ENCODE measurements around the gene ABCF3. TPM values are rescaled to one million over a fixed set of nuclear protein-coding genes. Genes with fewer than 3 reads are reported as not detected.

The ABCF3 gene
- total RNA-seq, 3 donors from 2014 or later, result 60.7 to 79.7 (median 72.3) TPM

DNA sequence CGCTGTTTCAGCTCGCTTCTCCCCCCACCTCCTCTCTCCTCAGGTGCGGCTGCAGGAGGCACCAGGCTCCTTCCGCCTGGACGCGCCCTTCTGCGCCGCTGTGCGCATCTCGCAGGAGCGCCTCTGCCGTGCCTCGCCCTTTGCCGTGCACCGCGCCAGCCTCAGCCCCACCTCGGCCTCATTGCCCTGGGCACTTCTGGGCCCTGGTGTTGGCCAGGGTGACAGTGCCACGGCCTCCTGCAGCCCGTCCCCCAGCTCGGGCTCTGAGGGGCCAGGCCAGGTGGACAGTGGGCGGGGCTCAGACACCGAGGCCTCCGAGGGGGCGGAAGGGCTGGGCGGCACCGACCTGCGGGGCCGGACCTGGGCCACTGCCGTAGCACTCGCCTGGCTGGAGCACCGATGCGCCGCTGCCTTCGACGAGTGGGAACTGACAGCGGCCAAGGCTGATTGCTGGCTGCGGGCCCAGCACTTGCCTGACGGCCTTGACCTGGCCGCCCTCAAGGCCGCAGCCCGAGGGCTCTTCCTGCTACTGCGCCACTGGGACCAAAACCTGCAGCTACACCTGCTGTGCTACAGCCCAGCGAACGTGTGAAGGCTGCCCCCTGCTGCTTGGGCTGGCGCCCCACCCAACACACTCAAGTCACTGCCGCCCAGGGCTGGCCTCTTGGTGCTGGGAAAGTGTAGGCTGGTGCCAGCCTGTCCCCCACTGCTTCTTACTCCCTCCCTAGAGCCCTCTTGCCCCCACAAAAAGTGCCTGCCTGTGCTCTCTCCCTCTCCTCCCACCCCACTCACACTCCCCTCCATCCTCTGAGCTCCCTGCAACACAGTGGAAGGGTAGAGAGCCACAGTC lies 55.7 kb downstream of the ABCF3 start:
- Histone ChIP-seq H3K9me3 (no peaks in the 10 kb centered on the region), H3K36me3 (ENCODE audit: low read depth) (no peaks in the 10 kb centered on the region), H3K4me1 (ENCODE audit: low read depth) (no peaks in the 10 kb centered on the region), H3K4me3 (no peak overlapping the region)
- TF ChIP-seq, protein P1, sequence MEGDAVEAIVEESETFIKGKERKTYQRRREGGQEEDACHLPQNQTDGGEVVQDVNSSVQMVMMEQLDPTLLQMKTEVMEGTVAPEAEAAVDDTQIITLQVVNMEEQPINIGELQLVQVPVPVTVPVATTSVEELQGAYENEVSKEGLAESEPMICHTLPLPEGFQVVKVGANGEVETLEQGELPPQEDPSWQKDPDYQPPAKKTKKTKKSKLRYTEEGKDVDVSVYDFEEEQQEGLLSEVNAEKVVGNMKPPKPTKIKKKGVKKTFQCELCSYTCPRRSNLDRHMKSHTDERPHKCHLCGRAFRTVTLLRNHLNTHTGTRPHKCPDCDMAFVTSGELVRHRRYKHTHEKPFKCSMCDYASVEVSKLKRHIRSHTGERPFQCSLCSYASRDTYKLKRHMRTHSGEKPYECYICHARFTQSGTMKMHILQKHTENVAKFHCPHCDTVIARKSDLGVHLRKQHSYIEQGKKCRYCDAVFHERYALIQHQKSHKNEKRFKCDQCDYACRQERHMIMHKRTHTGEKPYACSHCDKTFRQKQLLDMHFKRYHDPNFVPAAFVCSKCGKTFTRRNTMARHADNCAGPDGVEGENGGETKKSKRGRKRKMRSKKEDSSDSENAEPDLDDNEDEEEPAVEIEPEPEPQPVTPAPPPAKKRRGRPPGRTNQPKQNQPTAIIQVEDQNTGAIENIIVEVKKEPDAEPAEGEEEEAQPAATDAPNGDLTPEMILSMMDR (IDR thresholded peaks at IDR 0.05), result peak; percentile 43
- DNase-seq, result peak; percentile 80 to 84 (median 83)
- ATAC-seq, result peak; percentile 93
- intact Hi-C loops (cut with DNase I, micrococcal nuclease), result no loop called here

DNA sequence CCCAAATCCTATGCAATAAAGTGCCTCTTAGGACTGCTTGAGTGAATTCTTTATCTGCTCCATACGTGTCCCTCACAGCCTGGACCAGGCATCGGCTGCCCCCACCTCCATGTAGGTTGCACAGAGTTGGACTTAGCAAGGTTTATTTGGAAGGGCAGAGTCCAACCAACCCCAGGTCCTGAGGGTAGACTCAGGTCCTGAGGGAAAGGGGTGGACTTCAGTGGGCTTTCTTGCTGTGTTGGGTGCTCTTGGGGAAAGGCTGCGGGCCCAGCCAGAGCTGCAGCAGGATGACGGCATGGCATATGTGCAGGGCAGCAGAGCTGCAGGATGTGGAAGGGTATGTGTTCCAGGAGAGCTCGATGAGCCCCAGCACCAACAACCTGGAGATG lies 56.3 kb downstream of the ABCF3 start:
- ATAC-seq (no peak), DNase-seq (no peak)
- TF ChIP-seq, protein P1 (IDR thresholded peaks at IDR 0.05), result no peak
- Histone ChIP-seq H3K36me3 (ENCODE audit: low read depth) (no peaks in the 10 kb centered on the region), H3K4me1 (ENCODE audit: low read depth) (no peaks in the 10 kb centered on the region), H3K9me3 (no peaks in the 10 kb centered on the region), H3K4me3 (no peak overlapping the region)
- intact Hi-C loops (cut with DNase I, micrococcal nuclease), result no loop called here

Small RNA genes within 50 kb of the gene (microRNA-seq; reads per million reads assigned to microRNA genes)
- 4.0 reads per million, percentile 18 among the genes with 10 or more reads in this experiment for gene MIR1224

Other genes with a start within 250 kb of the ABCF3 start
- 10 to 100 TPM; 34.4 to 45.7 (median 39.4) TPM for gene ABCC5, start 168.3 kb upstream of the ABCF3 start, total RNA-seq
- gene HTR3D, start 154.5 kb upstream of the ABCF3 start, total RNA-seq, result not detected
- under 1 TPM in 2 of 3 donors, not detected in 1; 0.17 to 0.41 TPM for gene HTR3C, start 133.2 kb upstream of the ABCF3 start, total RNA-seq
- under 1 TPM; 0.16 to 0.70 (median 0.35) TPM for gene HTR3E, start 89.1 kb upstream of the ABCF3 start, total RNA-seq
- gene EIF2B5, start 50.8 kb upstream of the ABCF3 start, total RNA-seq, result 10 to 100 TPM; 41.4 to 48.6 (median 47.0) TPM
- gene DVL3, start 30.8 kb upstream of the ABCF3 start, total RNA-seq, result 100 to 1,000 TPM in 1 of 3 donors, 10 to 100 TPM in 2; 63.3 to 104 (median 69.1) TPM
- 100 to 1,000 TPM; 215 to 297 (median 227) TPM for gene AP2M1, start 11.3 kb upstream of the ABCF3 start, total RNA-seq
- gene VWA5B2, start 43.4 kb downstream of the ABCF3 start, total RNA-seq, result 1 to 10 TPM in 2 of 3 donors, under 1 TPM in 1; 0.60 to 2.9 (median 2.6) TPM
- 10 to 100 TPM; 30.8 to 39.9 (median 34.5) TPM for gene ALG3, start 62.8 kb downstream of the ABCF3 start, total RNA-seq
- gene EEF1AKMT4, start 63.5 kb downstream of the ABCF3 start, total RNA-seq, result 1 to 10 TPM; 2.8 to 5.0 (median 3.2) TPM
- under 1 TPM in 1 of 3 donors, not detected in 2; 0.95 TPM for gene CAMK2N2, start 75.4 kb downstream of the ABCF3 start, total RNA-seq
- 1 to 10 TPM in 1 of 3 donors, under 1 TPM in 1, not detected in 1; 0.19 to 2.2 TPM for gene ECE2, start 89.8 kb downstream of the ABCF3 start, total RNA-seq
- 100 to 1,000 TPM; 160 to 223 (median 176) TPM for gene PSMD2, start 113.0 kb downstream of the ABCF3 start, total RNA-seq
- 100 to 1,000 TPM; 256 to 305 (median 267) TPM for gene EIF4G1, start 128.4 kb downstream of the ABCF3 start, total RNA-seq
- gene FAM131A, start 151.4 kb downstream of the ABCF3 start, total RNA-seq, result 10 to 100 TPM; 14.1 to 29.8 (median 16.4) TPM
- gene CLCN2, start 175.4 kb downstream of the ABCF3 start, total RNA-seq, result 100 to 1,000 TPM in 1 of 3 donors, 10 to 100 TPM in 2; 31.1 to 105 (median 72.0) TPM
- 100 to 1,000 TPM in 1 of 3 donors, 10 to 100 TPM in 2; 87.8 to 126 (median 90.1) TPM for gene POLR2H, start 175.5 kb downstream of the ABCF3 start, total RNA-seq
- under 1 TPM in 2 of 3 donors, not detected in 1; 0.14 to 0.63 TPM for gene THPO, start 192.0 kb downstream of the ABCF3 start, total RNA-seq
- 1 to 10 TPM; 1.1 to 8.7 (median 2.8) TPM for gene CHRD, start 193.9 kb downstream of the ABCF3 start, total RNA-seq

Measured in mucosa of descending colon (tissue), 3 donors.